ENCODE measurements around the gene ADCK1. TPM values are rescaled to one million over a fixed set of nuclear protein-coding genes. Genes with fewer than 3 reads are reported as not detected.
A peak's percentile ranks its signal among the peaks of the same experiment; 100 is the strongest.

Gene ADCK1
- total and polyA plus RNA-seq, 4 donors = 5.7 to 8.8 (median 7.0) TPM

GRCh38 chr14:77760381-77761204 lies 39.3 kb upstream of the ADCK1 start, which contains the start of gene SNW1:
Gene SNW1, minus strand, starts transcription at chr14:77761156. Its CDS starts 29 bp downstream, at chr14:77761127.
- no peak for TF ChIP-seq CTCF (IDR thresholded peaks at IDR 0.05; ENCODE audit: control extremely low read depth, extremely low read depth)
- peaks cover 0 to 16% (median 9%) of the 10 kb centered on the region in 5 donors for H3K4me1 ChIP-seq (ENCODE audit: control insufficient read depth in 5 of 5, insufficient read depth in 5 of 5, low read length in 5 of 5)
- DNase-seq = peak; percentile 94 to 98 (median 98)
- H3K4me3 ChIP-seq = peak within 1 kb of the TSS; percentile 100
- WGBS, 2 donors = 0% methylated on average over 60 of the region's 60 CpGs
- H3K27ac ChIP-seq (ENCODE audit: low read depth in 1 of 2, low read length in 1 of 2) = peak within 1 kb of the TSS; percentile 83 to 100
- no peaks in the 10 kb centered on the region for H3K27me3 ChIP-seq (ENCODE audit: control insufficient read depth in 3 of 3, insufficient read depth in 3 of 3, low read length in 2 of 3)
- H3K36me3 ChIP-seq (ENCODE audit: control insufficient read depth in 4 of 4, insufficient read depth in 4 of 4, low read length in 4 of 4) = peaks cover 0 to 2% (median 0%) of the 10 kb centered on the region in 4 donors
- peak; percentile 97 for ATAC-seq (ENCODE audit: insufficient read depth, low FRiP score)
- H3K9ac ChIP-seq (ENCODE audit: insufficient read depth in 1 of 2, low read length in 2 of 2) = peak within 1 kb of the TSS; percentile 93 to 99
- H3K9me3 ChIP-seq (ENCODE audit: control insufficient read depth in 4 of 4, insufficient read depth in 3 of 4, low read length in 3 of 4) = no peaks in the 10 kb centered on the region

- peak overlapping the region in 1 of 2 donors; percentile 93 for H3K9ac ChIP-seq (ENCODE audit: insufficient read depth in 1 of 2, low read length in 2 of 2)
- 1 to 6% methylated on average over 24 of the region's 24 CpGs for WGBS, 2 donors
- no peaks in the 10 kb centered on the region for H3K27me3 ChIP-seq (ENCODE audit: control insufficient read depth in 3 of 3, insufficient read depth in 3 of 3, low read length in 2 of 3)
- H3K9me3 ChIP-seq (ENCODE audit: control insufficient read depth in 4 of 4, insufficient read depth in 3 of 4, low read length in 3 of 4) = no peaks in the 10 kb centered on the region
- peak overlapping the region; percentile 100 for H3K4me3 ChIP-seq
- ATAC-seq (ENCODE audit: insufficient read depth, low FRiP score) = peak; percentile 30
- H3K27ac ChIP-seq (ENCODE audit: low read depth in 1 of 2, low read length in 1 of 2) = peak overlapping the region; percentile 83 to 100
- H3K4me1 ChIP-seq (ENCODE audit: control insufficient read depth in 5 of 5, insufficient read depth in 5 of 5, low read length in 5 of 5) = peaks cover 0 to 16% (median 9%) of the 10 kb centered on the region in 5 donors
- no peaks in the 10 kb centered on the region for H3K36me3 ChIP-seq (ENCODE audit: control insufficient read depth in 4 of 4, insufficient read depth in 4 of 4, low read length in 4 of 4)
- DNase-seq = peak in 2 of 3 donors; percentile 29 to 84
- no peak for TF ChIP-seq CTCF (IDR thresholded peaks at IDR 0.05; ENCODE audit: control extremely low read depth, extremely low read depth)
Observed at GRCh38 chr14:77761205-77761931, 38.5 kb upstream of the ADCK1 start.

- Histone ChIP-seq H3K9me3 (ENCODE audit: control insufficient read depth in 4 of 4, insufficient read depth in 3 of 4, low read length in 3 of 4) (no peaks in the 10 kb centered on the region), H3K4me3 (no peak overlapping the region), H3K9ac (ENCODE audit: insufficient read depth in 1 of 2, low read length in 2 of 2) (no peak overlapping the region), H3K27ac (ENCODE audit: low read depth in 1 of 2, low read length in 1 of 2) (no peak overlapping the region), H3K27me3 (ENCODE audit: control insufficient read depth in 3 of 3, insufficient read depth in 3 of 3, low read length in 2 of 3) (no peaks in the 10 kb centered on the region), H3K36me3 (ENCODE audit: control insufficient read depth in 4 of 4, insufficient read depth in 4 of 4, low read length in 4 of 4) (no peaks in the 10 kb centered on the region), H3K4me1 (ENCODE audit: control insufficient read depth in 5 of 5, insufficient read depth in 5 of 5, low read length in 5 of 5) (peaks cover 0 to 16% (median 9%) of the 10 kb centered on the region in 5 donors)
- 76 to 89% methylated on average over 1 of the region's 1 CpG for WGBS, 2 donors
- DNase-seq (no peak), ATAC-seq (ENCODE audit: insufficient read depth, low FRiP score) (no peak)
- TF ChIP-seq CTCF (IDR thresholded peaks at IDR 0.05; ENCODE audit: control extremely low read depth, extremely low read depth) = no peak
Observed at GRCh38 chr14:77763316-77763715, 36.6 kb upstream of the ADCK1 start.

Measured in lung (tissue), 12 donors.